Type B pancreatic cell (in vitro differentiated cells): ENCODE data around the gene NTN1. TPM values are rescaled to one million over a fixed set of nuclear protein-coding genes. Genes with fewer than 3 reads are reported as not detected.
"Not testable (repeated sequence)": the region's sequence is repeated elsewhere in the genome, so short reads cannot be mapped to it uniquely, and the experiment has no call there.

Experiments used
- DNase-seq: peaks from one replicate; pipeline ENCODE4 v3.0.0; 2021; ENCODE audit warnings: mixed read lengths; ENCODE audit not compliant: unreplicated experiment; ENCODE audit errors: extremely low spot score
- H3K27ac Mint-ChIP-seq: 2 replicates; pipeline ENCODE4 v1.8.0; 2021; ENCODE audit warnings: mild to moderate bottlenecking, mixed read lengths
- H3K27me3 Mint-ChIP-seq: 2 replicates; pipeline ENCODE4 v1.8.0; 2021; ENCODE audit warnings: mixed read lengths
- H3K36me3 Mint-ChIP-seq: 2 replicates; pipeline ENCODE4 v1.8.0; 2021; ENCODE audit warnings: mixed read lengths
- H3K4me1 Mint-ChIP-seq: one replicate; pipeline ENCODE4 v1.8.0; 2021; ENCODE audit warnings: mixed read lengths; ENCODE audit not compliant: unreplicated experiment
- H3K4me3 Mint-ChIP-seq: 2 replicates; pipeline ENCODE4 v1.8.0; 2021; ENCODE audit warnings: mild to moderate bottlenecking, mixed read lengths
- H3K9me3 Mint-ChIP-seq: 2 replicates; pipeline ENCODE4 v1.8.0; 2021; ENCODE audit warnings: mixed read lengths
- total RNA-seq: library from RNA; stranded (reverse); gene quantifications from 2 replicates; pipeline ENCODE4 v1.2.1, GENCODE V29; 2021; ENCODE audit warnings: low replicate concordance
- TF ChIP-seq, protein P1 (sequence below): fragments of 200-600 bp; sonication (generic); conservative IDR thresholded peaks from 2 replicates; pipeline ENCODE4 v1.5.0; 2021; ENCODE audit warnings: antibody characterized with exemption, mild to moderate bottlenecking

NTN1 gene
- total RNA-seq, 1 donor from 2014 or later = 10.7 TPM

DNA sequence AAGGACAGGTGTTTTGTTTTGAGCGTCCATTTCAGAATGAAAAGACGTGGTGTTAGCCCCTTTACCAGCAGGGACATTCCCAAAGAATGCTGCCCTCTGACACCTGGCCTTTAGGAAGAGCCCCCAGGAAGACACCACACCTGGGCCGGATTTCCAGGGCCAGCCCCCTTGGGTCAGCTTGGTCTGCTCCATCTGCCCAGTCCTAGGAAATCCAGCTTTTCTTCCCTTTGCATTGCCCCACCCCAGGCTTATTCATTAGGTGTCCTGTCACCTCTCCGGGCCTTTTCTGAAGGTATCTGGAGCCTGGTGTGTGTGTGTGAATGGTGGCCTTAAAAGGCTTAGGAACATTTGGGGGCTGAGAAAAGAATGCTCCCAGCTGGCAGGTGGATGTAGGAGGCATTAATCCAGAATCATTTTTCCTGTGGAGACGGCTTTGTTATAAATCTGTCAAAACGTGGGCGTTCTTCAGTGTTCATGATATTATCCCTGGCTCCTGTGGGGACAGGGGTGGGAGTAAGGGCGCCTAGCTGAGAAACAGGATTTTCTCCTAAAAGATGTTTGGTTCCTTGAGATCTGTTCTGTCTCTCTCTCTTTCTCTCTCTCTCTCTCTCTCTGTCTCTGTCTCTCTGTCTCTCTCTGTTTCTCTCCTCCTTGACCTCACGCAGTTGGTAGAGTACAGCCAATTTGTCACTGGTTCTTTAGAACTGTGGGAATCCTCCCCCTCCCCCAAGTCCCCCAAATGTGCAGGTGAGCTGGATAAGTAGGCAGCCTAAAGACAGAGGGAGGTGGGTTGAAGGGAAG lies 84.0 kb downstream of the NTN1 start:
- H3K27ac Mint-ChIP-seq = no peak overlapping the region
- no peak overlapping the region for H3K4me3 Mint-ChIP-seq
- H3K9me3 Mint-ChIP-seq = no peaks in the 10 kb centered on the region
- TF ChIP-seq, protein P1, sequence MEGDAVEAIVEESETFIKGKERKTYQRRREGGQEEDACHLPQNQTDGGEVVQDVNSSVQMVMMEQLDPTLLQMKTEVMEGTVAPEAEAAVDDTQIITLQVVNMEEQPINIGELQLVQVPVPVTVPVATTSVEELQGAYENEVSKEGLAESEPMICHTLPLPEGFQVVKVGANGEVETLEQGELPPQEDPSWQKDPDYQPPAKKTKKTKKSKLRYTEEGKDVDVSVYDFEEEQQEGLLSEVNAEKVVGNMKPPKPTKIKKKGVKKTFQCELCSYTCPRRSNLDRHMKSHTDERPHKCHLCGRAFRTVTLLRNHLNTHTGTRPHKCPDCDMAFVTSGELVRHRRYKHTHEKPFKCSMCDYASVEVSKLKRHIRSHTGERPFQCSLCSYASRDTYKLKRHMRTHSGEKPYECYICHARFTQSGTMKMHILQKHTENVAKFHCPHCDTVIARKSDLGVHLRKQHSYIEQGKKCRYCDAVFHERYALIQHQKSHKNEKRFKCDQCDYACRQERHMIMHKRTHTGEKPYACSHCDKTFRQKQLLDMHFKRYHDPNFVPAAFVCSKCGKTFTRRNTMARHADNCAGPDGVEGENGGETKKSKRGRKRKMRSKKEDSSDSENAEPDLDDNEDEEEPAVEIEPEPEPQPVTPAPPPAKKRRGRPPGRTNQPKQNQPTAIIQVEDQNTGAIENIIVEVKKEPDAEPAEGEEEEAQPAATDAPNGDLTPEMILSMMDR = no peak
- H3K4me1 Mint-ChIP-seq = peaks cover 11% of the 10 kb centered on the region
- DNase-seq = no peak
- peaks cover 3% of the 10 kb centered on the region for H3K27me3 Mint-ChIP-seq
- no peaks in the 10 kb centered on the region for H3K36me3 Mint-ChIP-seq

DNA sequence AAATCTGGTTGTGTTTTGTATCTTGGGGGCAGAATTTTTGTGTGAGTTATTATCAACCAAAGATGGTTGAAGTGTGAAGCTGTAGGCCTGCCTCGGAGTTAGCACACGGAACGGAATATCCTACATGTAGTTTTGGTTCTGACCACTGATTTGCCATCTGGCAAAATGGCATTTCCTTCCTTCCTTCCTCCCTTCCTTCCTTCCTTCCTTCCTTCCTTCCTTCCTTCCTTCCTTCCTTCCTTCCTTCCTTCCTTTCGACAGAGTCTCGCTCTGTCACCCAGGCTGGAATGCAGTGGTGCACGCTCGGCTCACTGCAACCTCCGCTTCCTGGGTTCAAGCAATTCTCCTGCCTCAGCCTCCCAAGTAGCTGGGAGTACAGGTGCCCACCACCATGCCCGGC lies 85.0 kb downstream of the NTN1 start:
- not testable (repeated sequence) for H3K27me3 Mint-ChIP-seq, H3K27ac Mint-ChIP-seq, H3K9me3 Mint-ChIP-seq, H3K36me3 Mint-ChIP-seq, H3K4me3 Mint-ChIP-seq, DNase-seq
- peaks cover 11% of the 10 kb centered on the region for H3K4me1 Mint-ChIP-seq

- TF ChIP-seq, protein P1 = no peak
- H3K27me3 Mint-ChIP-seq = peaks cover 3% of the 10 kb centered on the region
- no peaks in the 10 kb centered on the region for H3K9me3 Mint-ChIP-seq
- no peak for DNase-seq
- H3K27ac Mint-ChIP-seq = no peak overlapping the region
- no peak overlapping the region for H3K4me3 Mint-ChIP-seq
- H3K4me1 Mint-ChIP-seq = peaks cover 11% of the 10 kb centered on the region
- no peaks in the 10 kb centered on the region for H3K36me3 Mint-ChIP-seq
Measured at GRCh38 chr17:9107527-9107926, 86.2 kb downstream of the NTN1 start.

- Mint-ChIP-seq H3K9me3 (no peaks in the 10 kb centered on the region), H3K4me3 (no peak overlapping the region), H3K27me3 (peaks cover 3% of the 10 kb centered on the region), H3K27ac (no peak overlapping the region), H3K4me1 (peaks cover 11% of the 10 kb centered on the region), H3K36me3 (no peaks in the 10 kb centered on the region)
- TF ChIP-seq, protein P1 = no peak
- DNase-seq = no peak
Measured at GRCh38 chr17:9108146-9108545, 86.8 kb downstream of the NTN1 start.

DNA sequence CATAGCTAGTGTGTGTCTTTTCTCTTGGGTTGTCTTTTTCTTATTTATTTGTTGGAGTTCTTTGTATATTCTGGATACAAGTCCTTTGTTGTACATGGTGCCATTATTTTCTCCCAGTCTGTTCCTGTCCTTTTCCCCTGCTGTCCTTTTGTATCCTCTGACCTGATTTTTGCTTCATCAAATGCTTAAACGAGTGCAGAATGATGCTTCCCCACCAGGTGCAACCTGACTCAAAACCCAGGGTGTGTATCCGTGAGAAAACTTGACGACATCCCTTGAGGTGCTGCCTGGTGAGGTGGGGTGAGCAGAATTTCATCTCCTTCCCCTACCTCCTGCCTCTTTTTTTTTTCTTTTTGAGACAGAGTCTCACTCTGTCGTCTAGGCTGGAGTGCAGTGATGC lies 88.6 kb downstream of the NTN1 start:
- TF ChIP-seq, protein P1 = no peak
- peaks cover 7% of the 10 kb centered on the region for H3K4me1 Mint-ChIP-seq
- DNase-seq = no peak
- H3K4me3 Mint-ChIP-seq = no peak overlapping the region
- no peaks in the 10 kb centered on the region for H3K36me3 Mint-ChIP-seq
- H3K27me3 Mint-ChIP-seq = peaks cover 6% of the 10 kb centered on the region
- no peaks in the 10 kb centered on the region for H3K9me3 Mint-ChIP-seq
- H3K27ac Mint-ChIP-seq = no peak overlapping the region

DNA sequence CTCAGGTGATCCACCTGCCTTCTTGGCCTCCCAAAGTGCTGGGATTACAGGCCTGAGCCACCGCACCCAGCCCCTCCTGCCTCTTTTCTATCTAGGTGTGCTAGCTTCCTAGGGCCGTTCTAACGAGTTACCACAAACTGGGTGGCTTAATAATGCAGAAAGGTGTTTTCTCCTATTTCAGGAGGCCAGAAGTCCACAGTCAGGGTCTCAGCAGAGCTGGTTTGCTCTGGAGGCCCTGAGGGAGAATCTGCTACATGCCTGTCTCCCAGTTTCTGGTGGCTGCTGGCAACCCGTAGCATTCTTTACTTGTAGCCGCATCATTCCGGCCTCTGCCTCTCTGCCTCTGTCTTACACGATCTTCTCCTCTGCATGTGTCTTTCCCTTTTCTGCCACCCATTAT lies 89.2 kb downstream of the NTN1 start:
- peaks cover 3% of the 10 kb centered on the region for H3K4me1 Mint-ChIP-seq
- no peak overlapping the region for H3K27ac Mint-ChIP-seq
- no peak for DNase-seq
- TF ChIP-seq, protein P1 = no peak
- H3K4me3 Mint-ChIP-seq = no peak overlapping the region
- H3K27me3 Mint-ChIP-seq = peaks cover 6% of the 10 kb centered on the region
- H3K36me3 Mint-ChIP-seq = no peaks in the 10 kb centered on the region
- no peaks in the 10 kb centered on the region for H3K9me3 Mint-ChIP-seq
